Left cardiac atrium (tissue), 4 donors: Measurements from ENCODE around the gene ANKMY1. TPM values are rescaled to one million over a fixed set of nuclear protein-coding genes. Genes with fewer than 3 reads are reported as not detected.
"Not testable (repeated sequence)": the region's sequence is repeated elsewhere in the genome, so short reads cannot be mapped to it uniquely, and the experiment has no call there.

Experiments
- ATAC-seq, 2 donors: fragments of 200-7000 bp; cut with Tn5 transposase; one replicate each; pipeline ENCODE4 v1.9.1; 2020; ENCODE audit warnings: mild to moderate bottlenecking in 2 of 2, moderate library complexity in 2 of 2
- DNase-seq: peaks from one replicate; pipeline ENCODE4 v3.0.0-alpha.2; 2020
- intact Hi-C, 2 donors: fragments of 100-400 bp; cut with DNase I; formaldehyde crosslinking; loops; one replicate each; pipeline versions ENCODE4 v1.14.1 to v1.15.1; 2022 to 2023
- total RNA-seq, 2 donors: library from RNA; stranded (reverse); fragmentation: NEBNext Ultra II Directional; extraction: Animal tissue kit (Norgen Biotek cat#: 25700); gene quantifications; one replicate each; pipeline ENCODE4 v1.2.1, GENCODE V29; 2021
- donor health status: DM: no; HTN: yes; CAD: no.
- donor health status: DM: no; HTN: yes; CAD: no; lungs with severe emphysema.
- donor health status: DM: yes; HTN: yes; CAD: no.
- donor health status: Dilated cardiomyopathy.

ANKMY1 gene
- total RNA-seq, 2 donors from 2014 or later: 4.9 to 8.1 TPM

DNA sequence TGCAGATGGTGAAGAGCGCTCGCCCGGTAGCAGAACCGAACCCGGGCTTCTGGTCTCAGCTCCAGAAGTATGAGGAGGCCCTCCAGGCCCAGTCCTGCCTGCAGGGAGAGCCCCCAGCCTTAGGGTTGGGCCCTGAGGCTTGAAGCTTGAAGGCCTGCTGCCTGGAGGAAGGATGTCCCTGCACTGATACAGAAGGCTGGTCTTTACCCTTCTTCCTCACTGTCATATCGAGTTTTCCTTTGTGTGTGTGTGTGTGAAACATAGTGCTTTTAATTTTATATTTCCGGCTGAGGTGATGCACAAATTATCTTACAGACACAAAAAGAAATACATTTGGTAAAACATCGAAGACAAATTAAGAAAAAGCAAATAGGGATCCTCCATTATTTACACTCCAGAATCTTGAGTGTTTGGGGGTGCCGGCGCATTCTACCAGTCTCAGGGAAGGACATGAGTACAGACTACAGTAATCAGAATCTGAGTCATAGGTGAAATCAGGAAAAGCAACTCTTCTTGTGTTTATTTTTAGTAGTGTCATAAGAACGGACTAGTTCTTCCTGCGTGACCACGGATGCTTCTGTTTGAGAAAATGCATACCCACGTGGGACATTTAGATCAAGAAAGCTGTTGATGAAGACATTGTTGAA is 3.7 kb upstream of the ANKMY1 start:
- intact Hi-C loops: no loop called here
- ATAC-seq (no peak), DNase-seq (no peak)

DNA sequence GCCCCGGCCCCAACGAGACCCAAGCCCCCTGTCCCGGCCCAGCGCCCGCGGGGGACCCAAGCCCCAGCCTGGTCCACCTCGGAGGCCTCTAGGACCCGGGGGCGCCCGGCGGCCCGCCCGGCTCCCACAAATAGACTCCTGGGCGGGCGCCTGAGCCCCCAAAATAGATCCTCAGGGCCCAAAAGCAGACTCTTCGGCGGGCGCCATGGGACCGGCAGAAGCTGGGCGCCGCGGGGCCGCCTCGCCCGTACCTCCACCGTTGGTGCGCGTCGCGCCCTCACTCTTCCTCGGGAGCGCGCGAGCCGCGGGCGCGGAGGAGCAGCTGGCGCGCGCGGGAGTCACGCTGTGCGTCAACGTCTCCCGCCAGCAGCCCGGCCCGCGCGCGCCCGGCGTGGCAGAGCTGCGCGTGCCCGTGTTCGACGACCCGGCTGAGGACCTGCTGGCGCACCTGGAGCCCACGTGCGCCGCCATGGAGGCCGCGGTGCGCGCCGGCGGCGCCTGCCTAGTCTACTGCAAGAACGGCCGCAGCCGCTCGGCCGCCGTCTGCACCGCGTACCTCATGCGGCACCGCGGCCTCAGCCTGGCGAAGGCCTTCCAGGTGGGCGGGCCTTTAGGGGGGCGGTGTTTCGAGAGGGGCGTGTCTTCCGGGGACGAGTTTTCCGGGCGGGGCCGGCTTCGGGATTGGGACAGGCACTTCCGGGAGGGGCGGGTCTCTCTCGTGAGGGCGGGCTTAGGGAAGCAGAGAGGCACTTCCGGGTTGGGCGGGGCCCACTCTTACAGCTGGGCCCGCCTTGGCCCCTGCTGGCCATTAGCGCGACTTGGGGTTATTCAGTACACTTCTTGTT is 2.9 kb upstream of the ANKMY1 start:
- ATAC-seq (peak; percentile 89), DNase-seq (peak; percentile 100)
- intact Hi-C loops: no loop called here

DNA sequence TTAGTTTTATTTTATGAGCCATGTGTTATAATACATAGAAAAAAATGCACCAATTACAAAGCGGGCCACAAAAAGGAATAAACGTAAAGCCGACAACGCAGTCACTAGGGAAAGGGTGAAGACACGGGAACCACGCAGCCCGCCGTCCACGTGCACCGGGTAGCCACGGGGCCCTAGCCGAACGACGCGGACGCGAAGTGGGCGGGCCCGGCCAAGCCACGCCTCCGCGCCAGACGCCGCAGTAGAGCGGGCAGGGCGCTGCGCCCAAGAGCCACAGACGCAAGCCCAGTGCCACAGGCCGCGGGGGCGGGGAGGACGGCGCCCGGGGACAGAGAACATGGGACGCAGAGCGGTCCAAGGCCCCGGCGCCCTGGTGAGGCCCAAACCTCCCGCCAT is 2.3 kb upstream of the ANKMY1 start, which contains the start of gene DUSP28:
Gene DUSP28, plus strand, starts transcription at position 274 of the 396 bp plus-strand sequence. CDS start 328 bp downstream, outside the sequence.
- peak; percentile 94 for DNase-seq
- peak; percentile 85 to 87 for ATAC-seq
- intact Hi-C loops: no loop called here

DNA sequence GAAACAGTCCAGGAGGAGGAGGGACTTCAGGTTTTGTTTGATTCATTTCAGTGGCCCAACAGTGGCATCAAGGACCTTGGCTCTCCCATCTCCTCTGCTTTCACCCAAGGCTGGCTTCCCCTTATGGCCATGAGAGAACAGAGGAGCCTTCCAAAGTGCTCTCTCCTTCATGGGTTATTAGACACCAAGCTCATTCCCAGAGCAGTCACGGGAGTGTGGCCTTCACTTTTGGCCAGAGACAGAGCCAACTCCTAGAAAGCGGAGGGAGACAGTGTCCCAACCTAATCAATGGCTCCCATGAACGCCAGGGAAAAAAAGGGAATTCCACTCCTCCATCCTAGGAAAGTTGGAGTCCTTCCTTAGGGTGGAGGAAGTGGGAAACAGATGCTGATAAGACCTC is 1.5 kb upstream of the ANKMY1 start:
- intact Hi-C loops: no loop called here
- ATAC-seq: no peak
- no peak for DNase-seq

DNA sequence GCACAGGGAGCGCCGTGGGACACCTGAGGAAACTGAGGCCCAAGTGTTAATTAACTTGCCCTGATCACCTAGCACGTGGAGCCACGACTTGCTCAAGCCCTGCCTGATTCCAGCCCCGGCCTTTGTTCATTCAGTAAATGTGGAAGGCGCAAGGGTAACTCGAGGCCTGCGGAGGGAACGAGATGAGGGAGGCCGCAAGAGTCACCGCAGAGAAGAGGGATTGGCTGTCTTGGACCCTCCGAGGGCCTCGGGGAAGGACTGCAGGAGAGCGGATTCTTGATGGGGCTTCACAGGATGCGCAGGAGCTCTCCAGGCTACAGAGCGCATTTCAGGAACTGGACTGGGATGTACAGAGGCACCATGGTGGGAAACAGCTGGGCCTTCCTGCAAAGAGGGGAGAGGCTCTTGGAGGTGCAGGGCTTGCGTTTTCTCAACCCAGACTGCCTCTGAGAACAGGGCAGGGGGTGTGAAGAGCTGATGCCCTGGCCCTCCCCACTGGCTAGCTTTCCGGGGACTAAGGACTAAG is 511 bp upstream of the ANKMY1 start:
- ATAC-seq (no peak), DNase-seq (no peak)
- intact Hi-C loops: no loop called here

DNA sequence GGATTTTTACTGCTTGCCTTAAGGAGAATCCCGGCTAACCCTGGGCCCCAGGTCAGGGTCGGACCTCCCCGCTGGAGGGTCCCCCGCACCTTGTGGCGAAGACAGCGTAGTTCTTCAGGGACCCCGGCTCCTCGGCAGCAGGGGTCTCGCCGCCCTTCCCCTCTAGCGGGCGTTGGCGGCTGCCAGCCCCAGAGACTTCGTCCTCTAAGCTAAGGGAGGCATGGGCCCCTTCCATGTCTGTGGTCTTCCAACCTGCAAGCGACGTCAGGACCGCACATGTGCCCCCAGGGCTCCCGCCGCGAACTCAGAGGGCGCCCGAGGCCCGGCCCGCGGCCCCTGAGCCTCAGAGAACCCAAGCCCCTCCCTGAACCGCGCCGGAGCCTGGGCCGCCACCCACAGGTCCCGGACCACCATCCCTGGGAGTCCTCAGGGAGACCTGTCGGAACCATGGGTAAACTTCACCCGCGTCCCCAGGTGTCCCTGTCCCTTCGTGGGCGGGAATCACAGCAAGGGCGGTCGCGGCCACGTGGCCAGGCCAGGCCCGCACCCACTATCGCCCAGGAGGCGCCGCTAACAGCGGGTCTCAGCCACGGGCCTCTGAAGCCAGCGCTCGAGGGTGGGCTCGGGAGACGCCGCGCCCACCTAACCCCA is 562 bp downstream of the ANKMY1 start:
- ATAC-seq: no peak
- intact Hi-C loops: no loop called here
- DNase-seq: no peak

DNA sequence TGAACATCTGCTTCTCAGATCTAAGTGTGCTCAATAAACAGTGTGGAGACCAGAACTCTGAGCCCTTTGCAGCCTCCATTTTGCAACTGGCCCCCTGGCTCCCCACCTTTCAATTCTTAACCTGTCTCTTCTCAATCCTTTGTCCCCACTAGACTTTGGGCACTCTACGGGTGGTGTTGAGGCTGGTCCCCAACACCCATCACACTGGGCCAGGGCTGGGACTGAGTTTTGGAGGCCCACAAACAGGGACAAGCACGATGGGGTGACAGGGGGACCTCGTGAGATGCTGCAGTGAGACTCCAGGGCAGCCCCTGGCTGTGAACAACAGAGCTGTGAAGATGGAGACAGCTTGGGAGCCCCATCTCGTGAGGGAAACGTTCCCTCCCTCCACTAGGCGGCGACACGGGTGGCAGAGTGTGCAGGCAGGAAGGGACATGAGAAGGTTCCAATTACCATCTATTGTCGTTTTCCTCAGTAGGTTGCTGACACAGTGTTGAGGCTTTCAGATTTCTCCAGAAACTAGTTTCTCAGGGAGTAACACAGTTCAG is 1.2 kb downstream of the ANKMY1 start:
- ATAC-seq (no peak), DNase-seq (peak; percentile 42)
- intact Hi-C loops: no loop called here

DNA sequence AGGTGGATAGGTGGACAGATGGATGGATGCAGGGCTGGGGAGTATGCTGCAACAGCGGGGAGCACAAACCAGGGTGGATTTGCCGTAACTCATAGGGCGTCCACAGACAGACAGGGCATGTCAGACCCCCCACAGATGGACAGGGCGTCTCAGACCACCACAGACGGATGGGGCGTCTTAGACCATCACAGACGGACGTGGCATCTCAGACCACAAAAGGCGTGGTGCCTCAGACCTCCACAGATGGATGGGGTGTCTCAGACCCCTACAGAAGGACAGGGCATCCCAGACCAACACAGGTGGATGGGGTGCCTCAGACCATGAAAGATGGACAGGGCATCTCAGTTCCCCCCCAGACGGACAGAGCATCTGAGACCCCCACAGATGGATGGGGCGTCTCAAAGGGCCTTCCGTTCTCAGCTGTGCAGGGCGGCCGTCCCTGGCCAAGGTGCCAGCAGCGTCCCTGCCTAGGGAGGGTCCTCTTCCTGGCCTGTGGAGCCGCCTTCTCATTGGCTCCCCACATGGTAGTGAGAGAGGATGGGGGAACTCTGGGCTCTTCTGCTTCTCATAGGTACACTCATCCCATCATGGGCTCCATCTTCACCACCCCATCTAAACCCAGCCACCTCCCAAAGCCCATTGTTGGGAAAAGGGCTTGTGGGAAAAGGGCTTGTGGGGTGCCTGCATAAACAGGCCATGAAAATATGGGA is 2.1 kb downstream of the ANKMY1 start:
- intact Hi-C loops: no loop called here
- DNase-seq: peak; percentile 18
- ATAC-seq: no peak

DNA sequence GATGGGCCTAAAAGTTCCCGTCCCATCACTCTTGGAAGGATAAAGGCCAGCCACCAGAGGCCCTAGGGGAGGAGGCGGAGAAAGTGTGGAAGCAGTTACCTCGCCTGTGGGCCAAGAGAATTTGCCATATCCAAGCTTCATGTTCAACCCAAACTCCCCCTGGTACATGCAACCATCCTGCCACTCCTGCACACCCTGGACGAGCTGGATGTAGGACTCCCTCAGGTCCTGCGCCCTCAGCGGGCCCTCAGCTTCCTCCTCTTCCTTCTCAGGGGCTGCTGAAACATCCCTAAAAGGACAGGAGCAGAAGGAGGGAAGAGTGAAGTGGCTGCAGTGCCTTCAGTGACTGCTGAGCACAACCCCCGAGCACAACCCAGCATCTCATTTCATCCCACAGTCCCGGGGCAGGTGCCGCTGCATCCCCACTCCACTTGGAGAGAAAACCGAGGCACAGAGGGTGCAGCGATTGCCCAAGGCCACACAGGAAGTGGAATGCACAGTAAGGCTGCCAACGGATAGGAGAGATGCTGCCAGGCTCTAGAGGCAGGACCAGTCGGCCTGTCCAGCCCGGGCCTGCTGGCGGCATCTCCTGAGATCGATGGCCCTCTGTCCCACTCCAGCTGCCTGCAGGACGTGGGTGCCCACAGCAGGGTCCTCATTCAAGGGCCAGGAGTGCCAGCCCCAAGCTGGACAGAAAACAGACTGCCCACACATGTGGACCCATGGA is 2.9 kb downstream of the ANKMY1 start:
- intact Hi-C loops: no loop called here
- ATAC-seq: no peak
- no peak for DNase-seq

DNA sequence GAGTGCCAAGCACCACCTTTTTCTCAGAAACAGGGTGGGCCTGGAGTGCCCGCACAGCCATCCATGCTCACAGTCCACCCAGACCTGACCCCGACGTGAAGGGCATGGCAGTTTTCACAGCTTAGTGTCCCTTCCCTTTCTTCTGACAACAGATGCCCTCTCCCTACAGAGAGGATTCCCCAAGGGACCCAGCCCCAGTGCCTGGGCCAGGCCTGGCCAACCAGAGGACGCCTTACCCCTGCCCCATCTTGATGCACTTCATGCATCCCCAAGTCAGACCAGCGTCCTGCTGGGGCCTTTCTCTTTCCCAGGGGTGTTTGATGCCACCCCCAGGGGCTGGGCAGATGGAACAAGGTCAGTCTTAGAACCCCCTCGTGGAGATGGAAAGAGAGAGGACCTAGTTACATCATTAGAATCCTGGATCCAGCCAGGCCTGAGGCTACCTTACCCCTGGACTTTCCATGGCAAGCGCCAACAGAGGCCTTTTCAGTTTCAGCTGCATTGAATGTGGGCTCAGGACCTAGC is 3.8 kb downstream of the ANKMY1 start:
- DNase-seq (no peak), ATAC-seq (no peak)
- intact Hi-C loops: no loop called here

DNA sequence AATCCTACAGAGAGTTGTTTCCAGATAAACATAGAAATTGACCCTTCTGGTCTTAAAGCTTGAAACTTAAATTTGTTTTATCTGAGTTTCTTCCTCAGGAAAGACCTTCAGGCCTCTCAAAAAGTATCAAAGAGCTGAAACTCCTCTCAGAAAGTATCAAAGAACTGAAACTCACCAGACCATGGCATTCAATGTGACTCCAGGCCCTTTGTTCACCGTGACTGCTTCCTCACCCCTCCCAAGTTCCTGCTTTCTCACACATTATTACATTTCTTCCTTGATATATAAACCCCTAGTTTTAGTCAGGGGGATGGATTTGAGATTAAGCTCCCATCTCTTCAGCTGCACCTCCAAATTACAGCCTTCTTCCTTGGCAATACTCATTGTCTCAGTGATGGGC is 6.0 kb downstream of the ANKMY1 start:
- intact Hi-C loops: no loop called here
- no peak for ATAC-seq
- no peak for DNase-seq

DNA sequence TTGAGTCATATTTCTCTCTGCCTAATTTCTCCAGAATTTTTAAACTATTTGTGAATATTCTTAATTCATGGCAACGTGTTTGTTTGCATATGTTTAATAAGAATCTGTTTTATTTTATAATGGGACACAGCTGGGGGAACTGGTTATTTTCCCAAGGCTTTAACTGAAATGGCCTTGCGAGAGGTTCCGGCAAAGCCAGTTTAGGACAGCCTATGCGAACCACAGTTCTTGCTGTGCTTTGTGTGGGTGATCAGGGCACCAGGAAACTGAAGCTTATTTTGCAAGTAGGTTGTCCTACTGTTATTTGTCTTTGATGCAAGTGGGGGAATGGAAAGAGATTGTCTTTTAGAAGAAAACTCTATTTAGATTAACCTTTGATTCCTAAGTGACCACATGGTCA is 6.5 kb downstream of the ANKMY1 start:
- intact Hi-C loops: no loop called here
- DNase-seq (no peak), ATAC-seq (no peak)

DNA sequence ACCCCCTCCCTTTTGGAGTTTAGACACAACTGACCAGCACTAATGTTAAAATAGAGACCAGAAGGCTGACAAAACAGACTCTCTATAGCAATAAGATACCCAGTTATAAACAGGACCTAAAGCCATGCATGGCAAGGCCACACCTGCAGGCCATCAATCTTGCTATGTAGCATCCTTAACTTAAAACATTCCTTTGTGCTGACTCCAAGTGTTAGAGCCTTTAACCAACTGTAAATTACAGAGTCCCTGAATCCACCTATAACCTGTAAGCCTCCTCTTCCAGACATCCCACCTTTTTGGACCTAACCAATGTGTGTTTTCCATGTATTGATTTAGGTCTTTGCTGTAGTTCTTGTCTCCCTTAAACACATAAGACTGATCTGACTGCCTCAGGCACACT is 17.9 kb downstream of the ANKMY1 start:
- intact Hi-C loops: no loop called here
- DNase-seq (no peak), ATAC-seq (no peak)

DNA sequence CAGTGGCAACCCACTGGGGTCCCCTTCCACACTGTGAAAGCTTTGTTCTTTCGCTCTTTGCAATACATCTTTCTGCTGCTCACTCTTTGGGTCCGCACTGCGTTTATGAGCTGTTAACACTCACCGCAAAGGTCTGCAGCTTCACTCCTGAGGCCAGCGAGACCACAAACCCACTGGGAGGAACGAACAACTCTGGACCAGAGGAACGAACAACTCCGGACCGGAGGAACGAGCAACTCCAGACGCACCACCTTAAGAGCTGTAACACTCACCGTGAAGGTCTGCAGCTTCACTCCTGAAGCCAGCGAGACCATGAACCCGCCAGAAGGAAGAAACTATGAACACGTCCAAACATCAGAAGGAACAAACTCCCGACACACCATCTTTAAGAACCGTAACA is 18.7 kb downstream of the ANKMY1 start:
- ATAC-seq, DNase-seq, intact Hi-C loops: not testable (repeated sequence)

DNA sequence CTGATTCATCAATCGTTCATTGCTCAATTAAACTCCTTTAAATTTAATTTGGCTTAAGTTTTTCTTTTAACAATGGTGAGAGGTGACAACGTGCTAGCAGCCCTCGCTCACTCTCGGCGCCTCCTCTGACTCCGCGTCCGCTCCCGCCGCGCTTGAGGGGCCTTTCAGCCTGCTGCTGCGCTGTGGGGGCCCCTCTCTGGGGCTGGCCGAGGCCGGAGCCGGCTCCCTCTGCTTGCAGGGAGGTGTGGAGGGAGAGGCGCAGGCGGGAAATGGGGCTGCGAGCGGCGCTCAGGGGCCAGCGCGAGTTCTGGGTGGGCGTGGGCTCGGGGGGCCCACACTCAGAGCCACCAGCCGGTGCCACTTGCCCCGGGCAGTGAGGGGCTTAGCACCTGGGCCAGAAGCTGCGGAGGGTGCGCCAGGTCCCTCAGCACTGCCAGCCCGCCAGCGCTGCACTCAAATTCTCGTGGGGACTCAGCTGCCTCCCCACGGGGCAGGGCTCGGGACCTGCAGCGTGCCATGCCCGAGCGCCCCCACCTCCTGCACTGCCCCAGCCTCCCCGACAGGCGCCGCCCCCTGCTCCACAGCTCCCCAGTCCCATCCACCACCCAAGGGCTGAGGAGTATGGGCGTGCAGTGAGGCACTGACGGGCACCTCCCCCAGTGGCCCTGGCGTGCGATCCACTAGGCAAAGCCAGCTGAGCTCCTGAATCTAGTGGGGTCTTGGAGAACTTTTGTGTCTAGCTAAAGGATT is 19.6 kb downstream of the ANKMY1 start:
- intact Hi-C loops: no loop called here
- no peak for DNase-seq
- ATAC-seq: no peak

DNA sequence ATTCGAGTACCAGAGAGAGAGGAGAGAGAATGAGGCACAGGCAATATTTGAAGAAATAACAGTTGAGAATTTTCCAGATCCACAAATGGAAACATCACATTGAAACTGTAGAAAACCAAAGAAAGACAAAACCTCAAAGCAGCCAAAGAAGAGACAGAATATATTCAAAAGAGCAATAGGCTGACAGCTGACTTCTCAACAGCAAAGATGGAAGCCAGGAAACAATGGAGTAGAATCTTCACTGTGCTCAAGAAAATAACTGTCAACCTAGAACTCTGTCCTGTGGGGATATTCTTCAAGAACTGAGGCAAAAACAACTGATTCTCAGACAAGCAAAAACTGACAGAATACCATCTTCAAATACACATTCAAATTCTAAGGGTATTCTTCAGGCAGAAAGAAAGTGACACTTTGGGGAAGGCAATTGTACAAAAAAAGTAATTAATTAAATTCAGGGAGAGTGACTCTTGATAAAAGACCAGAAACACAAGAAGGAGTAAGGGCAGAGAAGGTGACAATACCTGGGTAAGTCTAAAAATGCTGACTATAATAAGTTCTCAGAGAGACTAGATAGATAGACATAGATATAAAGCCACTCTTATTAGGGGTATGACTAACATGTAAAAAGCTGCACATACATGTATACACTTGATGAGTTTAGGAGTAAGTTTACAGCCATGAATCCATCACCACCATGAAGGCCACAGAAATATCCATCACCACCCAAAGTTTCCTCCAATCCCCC is 25.6 kb downstream of the ANKMY1 start:
- intact Hi-C loops: no loop called here
- DNase-seq (no peak), ATAC-seq (no peak)

DNA sequence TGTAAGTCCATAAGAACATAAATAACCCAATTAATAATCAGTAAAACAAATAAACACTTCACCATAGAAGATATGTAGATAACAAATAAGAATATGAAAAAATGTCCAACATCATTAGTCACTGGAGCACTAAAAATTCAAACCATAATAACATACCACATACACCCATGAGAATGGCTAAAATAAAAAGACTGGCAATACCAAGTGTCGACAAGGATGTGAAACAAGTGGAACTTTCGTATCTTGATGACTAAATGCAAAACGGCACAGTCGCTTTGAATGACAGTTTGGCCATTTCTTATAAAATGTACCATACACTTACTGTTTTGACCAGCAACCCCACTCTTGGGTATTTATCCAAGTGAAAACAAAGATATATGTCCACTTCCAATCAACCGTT is 26.8 kb downstream of the ANKMY1 start:
- ATAC-seq (no peak), DNase-seq (no peak)
- intact Hi-C loops: no loop called here
